SK-N-SH (cell line): ENCODE measurements around the gene YPEL3. TPM values are rescaled to one million over a fixed set of nuclear protein-coding genes. Genes with fewer than 3 reads are reported as not detected.

Source experiments
- CTCF ChIA-PET: fragments of 300-600, 350-600 bp; formaldehyde crosslinking; extraction: SDS; loops from one replicate; lab custom pipeline; 2021; lab: Yijun Ruan, JAX
- POLR2A ChIA-PET: fragments of 350-600 bp; sonication (Branson Sonifier 250); formaldehyde crosslinking; extraction: SDS; loops from one replicate; lab custom pipeline; 2020; ENCODE audit warnings: antibody characterized with exemption, inconsistent platforms; lab: Yijun Ruan, JAX
- DNase-seq: peaks from one replicate; pipeline ENCODE4 v3.0.0; 2012
- H2AFZ ChIP-seq: fragments of 200-600 bp; sonication (generic); 2 replicates; pipeline ENCODE4 v1.8.1; 2016; ENCODE audit warnings: antibody characterized with exemption, mild to moderate bottlenecking, low read depth
- H3F3A ChIP-seq: fragments of 200-600 bp; sonication (generic); replicated peaks from 2 replicates; pipeline ENCODE3; 2016; ENCODE audit warnings: antibody characterized with exemption, mild to moderate bottlenecking; ENCODE audit not compliant: insufficient read depth
- H3K27ac ChIP-seq, 2 experiments: fragments of 200-500 bp in 1 of 2; fragments of 200-600 bp in 1 of 2; sonication (Bioruptor generic) in 1 of 2; sonication (generic), shearing (Covaris generic) in 1 of 2; 2 replicates each; pipeline versions ENCODE4 v1.5.1 to v1.6.1; 2014 to 2016; ENCODE audit warnings: low read depth in 2 of 2, inconsistent platforms in 1 of 2, low read length in 1 of 2, mild to moderate bottlenecking in 1 of 2, mixed read lengths in 1 of 2
- H3K27me3 ChIP-seq: fragments of 200-600 bp; sonication (generic), shearing (Covaris generic); 2 replicates; pipeline ENCODE4 v1.6.1; 2016; ENCODE audit warnings: mixed run types; ENCODE audit not compliant: insufficient read depth
- H3K36me3 ChIP-seq, 2 experiments: fragments of 200-500 bp in 1 of 2; fragments of 200-600 bp in 1 of 2; sonication (Bioruptor generic) in 1 of 2; sonication (generic) in 1 of 2; replicated peaks in 1 of 2; 2 replicates each; pipeline versions ENCODE3 to v1.5.1; 2014 to 2016; ENCODE audit warnings: low read length in 1 of 2, mild to moderate bottlenecking in 1 of 2; ENCODE audit not compliant: insufficient read depth in 2 of 2, control insufficient read depth in 1 of 2
- H3K4me1 ChIP-seq, 2 experiments: fragments of 200-500 bp in 1 of 2; fragments of 200-600 bp in 1 of 2; sonication (Bioruptor generic) in 1 of 2; sonication (generic), shearing (Covaris generic) in 1 of 2; 2 replicates each; pipeline versions ENCODE4 v1.5.1 to v1.6.1; 2014 to 2016; ENCODE audit warnings: low read depth in 1 of 2, low read length in 1 of 2, mixed run types in 1 of 2; ENCODE audit not compliant: insufficient read depth in 2 of 2, control insufficient read depth in 1 of 2
- H3K4me2 ChIP-seq: fragments of 200-600 bp; sonication (generic), shearing (Covaris generic); 2 replicates; pipeline ENCODE4 v1.6.1; 2017; ENCODE audit warnings: mixed run types
- H3K4me3 ChIP-seq, 2 experiments: fragments of 200-500 bp in 1 of 2; fragments of 200-600 bp in 1 of 2; sonication (Bioruptor generic) in 1 of 2; sonication (generic), shearing (Covaris generic) in 1 of 2; 2 replicates each; pipeline versions ENCODE4 v1.5.1 to v1.8.1; 2014 to 2016; ENCODE audit warnings: low read depth in 2 of 2, inconsistent platforms in 1 of 2, low read length in 1 of 2, mild to moderate bottlenecking in 1 of 2, mixed read lengths in 1 of 2, moderate library complexity in 1 of 2
- H3K79me2 ChIP-seq: fragments of 200-600 bp; sonication (generic); 2 replicates; pipeline ENCODE4 v1.8.1; 2017; ENCODE audit warnings: mild to moderate bottlenecking; ENCODE audit not compliant: insufficient read depth
- H3K9ac ChIP-seq: fragments of 200-600 bp; sonication (generic); 2 replicates; pipeline ENCODE4 v1.6.1; 2017; ENCODE audit warnings: mixed run types
- H3K9me2 ChIP-seq: fragments of 200-600 bp; sonication (generic); 2 replicates; pipeline ENCODE4 v1.6.1; 2017; ENCODE audit warnings: mixed run types
- H3K9me3 ChIP-seq: fragments of 200-600 bp; sonication (generic); 2 replicates; pipeline ENCODE4 v1.6.1; 2017; ENCODE audit warnings: mixed run types, mild to moderate bottlenecking, moderate library complexity
- H4K20me1 ChIP-seq: fragments of 200-600 bp; sonication (generic); 2 replicates; pipeline ENCODE4 v1.6.1; 2017; ENCODE audit warnings: mild to moderate bottlenecking, mixed run types; ENCODE audit not compliant: insufficient read depth
- CHD2 ChIP-seq: fragments of 150-350 bp; IDR thresholded peaks from 2 replicates; pipeline ENCODE4 v1.6.1; 2018; ENCODE audit warnings: low read length; ENCODE audit not compliant: partially characterized antibody
- ELF1 ChIP-seq: IDR thresholded peaks from 2 replicates; pipeline ENCODE4 v1.4.0; 2012
- EP300 ChIP-seq, 2 experiments: IDR thresholded peaks; 2 replicates each; pipeline versions ENCODE4 v1.4.0 to v1.6.1; 2012; ENCODE audit warnings: borderline replicate concordance in 1 of 2, low read depth in 1 of 2, low read length in 1 of 2
- EZH2phosphoT487 ChIP-seq: fragments of 200-600 bp; sonication (generic); IDR thresholded peaks from 2 replicates; pipeline ENCODE4 v1.6.1; 2017; ENCODE audit warnings: low read depth, mixed run types, mild to moderate bottlenecking, antibody characterized with exemption, moderate library complexity, borderline replicate concordance
- FOXJ3 ChIP-seq: sonication (generic); formaldehyde crosslinking; IDR thresholded peaks from 2 replicates; pipeline ENCODE4 v1.5.1; 2020; ENCODE audit warnings: mild to moderate bottlenecking, missing genetic modification reagents
- FOXM1 ChIP-seq: IDR thresholded peaks from 2 replicates; pipeline ENCODE4 v1.4.0; 2012; ENCODE audit warnings: low read depth, mild to moderate bottlenecking
- GABPA ChIP-seq: IDR thresholded peaks from 2 replicates; pipeline ENCODE4 v1.4.0; 2012; ENCODE audit warnings: low read depth, mild to moderate bottlenecking
- JUND ChIP-seq: IDR thresholded peaks from 2 replicates; pipeline ENCODE4 v1.4.0; 2012
- MAX ChIP-seq: IDR thresholded peaks from 2 replicates; pipeline ENCODE4 v1.4.0; 2012; ENCODE audit warnings: low read depth
- MXI1 ChIP-seq: IDR thresholded peaks from 2 replicates; pipeline ENCODE4 v1.6.1; 2012; ENCODE audit warnings: mild to moderate bottlenecking, low read depth, low read length, improper control_type of control experiment
- NRF1 ChIP-seq: IDR thresholded peaks from 2 replicates; pipeline ENCODE4 v1.6.1; 2012; ENCODE audit warnings: low read depth, mild to moderate bottlenecking, low read length
- POLR2AphosphoS5 ChIP-seq: IDR thresholded peaks from 2 replicates; pipeline ENCODE4 v1.6.1; 2012; ENCODE audit warnings: low read depth, low read length
- RCOR1 ChIP-seq: fragments of 150-350 bp; IDR thresholded peaks from 2 replicates; pipeline ENCODE4 v1.6.1; 2017; ENCODE audit warnings: antibody characterized with exemption, low read length
- REST ChIP-seq: IDR thresholded peaks from 2 replicates; pipeline ENCODE4 v1.6.1; 2012; ENCODE audit warnings: mild to moderate bottlenecking, low read depth, low read length, moderate library complexity
- RFX5 ChIP-seq: IDR thresholded peaks from 2 replicates; pipeline ENCODE4 v1.6.1; 2012; ENCODE audit warnings: mild to moderate bottlenecking, improper control_type of control experiment, low read length
- SIN3A ChIP-seq: IDR thresholded peaks from 2 replicates; pipeline ENCODE4 v1.6.1; 2012; ENCODE audit warnings: low read depth, mild to moderate bottlenecking, low read length, moderate library complexity, borderline replicate concordance
- SMC3 ChIP-seq: IDR thresholded peaks from 2 replicates; pipeline ENCODE4 v1.6.1; 2012; ENCODE audit warnings: low read depth, low read length, improper control_type of control experiment
- TAF1 ChIP-seq: IDR thresholded peaks from 2 replicates; pipeline ENCODE4 v1.6.1; 2012; ENCODE audit warnings: low read depth, mild to moderate bottlenecking, low read length, moderate library complexity, borderline replicate concordance
- USF1 ChIP-seq: IDR thresholded peaks from 2 replicates; pipeline ENCODE4 v1.4.0; 2012; ENCODE audit warnings: low read depth, borderline replicate concordance
- USF2 ChIP-seq: fragments of 150-350 bp; IDR thresholded peaks from 2 replicates; pipeline ENCODE4 v1.6.1; 2017; ENCODE audit warnings: antibody characterized with exemption, low read length, low read depth, borderline replicate concordance
- ZBTB33 ChIP-seq: IDR thresholded peaks from 2 replicates; pipeline ENCODE4 v1.4.0; 2012; ENCODE audit warnings: low read depth, borderline replicate concordance
- WGBS: methylation state at CpG from one replicate; pipeline ENCODE4 v1.1.6; 2017; ENCODE audit warnings: low lambda C conversion rate; 5-methylcytosine and 5-hydroxymethylcytosine counted together
- polyA plus RNA-seq, 3 experiments: library from polyadenylated mRNA; depleted of rRNA; stranded (reverse); fragments of >200 nt; gene quantifications; 2 replicates each; pipeline ENCODE4 v1.2.3, GENCODE V29; 2012
- TF ChIP-seq, protein P1 (sequence below): IDR thresholded peaks from 2 replicates; pipeline ENCODE4; 2012

The YPEL3 gene
- polyA plus RNA-seq, 1 of the 3 experiments (the other 2 are of a cell fraction) = 36.6 TPM

GRCh38 chr16:30052671-30053372 is 43.2 kb downstream of the YPEL3 start:
- no peaks in the 10 kb centered on the region for H4K20me1 ChIP-seq
- H3K79me2 ChIP-seq = peaks cover 36% of the 10 kb centered on the region; the same call in 1 of the 2 replicates
- H3K4me2 ChIP-seq = peak overlapping the region; percentile 97
- no peaks in the 10 kb centered on the region for H3K9me3 ChIP-seq
- H3K4me3 ChIP-seq = peak overlapping the region; percentile 68 to 97
- H3K27ac ChIP-seq = peak overlapping the region; percentile 58 to 70; a peak in 3 of 4 replicates
- WGBS = 13% methylated on average over 21 of the region's 58 CpGs
- CTCF ChIA-PET = interaction anchor here (0.9 to 4.6 kb wide), 9 partner anchors 10 to 236 kb away, joined by 3 to 24 read pairs (median 4); partner anchors contain the start of genes TBX6 and TLCD3B
- TF ChIP-seq MXI1 (peak; percentile 90), SMC3 (no peak), GABPA (no peak), EP300 (IDR thresholded peaks at IDR 0.05; ENCODE audit: borderline replicate concordance in 1 of 2, low read depth in 1 of 2, low read length in 1 of 2) (peak; percentile 26 to 33; a peak in 2 of 4 replicates), ELF1 (peak; percentile 49), RFX5 (peak; percentile 61; the same call in 1 of the 2 replicates), FOXJ3 (CRISPR knock-in tag) (peak; percentile 65; the same call in 1 of the 2 replicates), USF1 (no peak), TAF1 (peak; percentile 35; the same call in 1 of the 2 replicates), REST (peak; percentile 73; the same call in 1 of the 2 replicates), FOXM1 (peak; percentile 50; the same call in 1 of the 2 replicates), JUND (no peak), CHD2 (no peak), RCOR1 (no peak), SIN3A (peak; percentile 98), ZBTB33 (peak; percentile 81; the same call in 1 of the 2 replicates), MAX (peak; percentile 99), POLR2AphosphoS5 (peak; percentile 51; the same call in 1 of the 2 replicates), NRF1 (0 out of 2 replicates have a peak, but pooled peaks have one; percentile 25), EZH2phosphoT487 (no peak), USF2 (no peak)
- TF ChIP-seq, protein P1, sequence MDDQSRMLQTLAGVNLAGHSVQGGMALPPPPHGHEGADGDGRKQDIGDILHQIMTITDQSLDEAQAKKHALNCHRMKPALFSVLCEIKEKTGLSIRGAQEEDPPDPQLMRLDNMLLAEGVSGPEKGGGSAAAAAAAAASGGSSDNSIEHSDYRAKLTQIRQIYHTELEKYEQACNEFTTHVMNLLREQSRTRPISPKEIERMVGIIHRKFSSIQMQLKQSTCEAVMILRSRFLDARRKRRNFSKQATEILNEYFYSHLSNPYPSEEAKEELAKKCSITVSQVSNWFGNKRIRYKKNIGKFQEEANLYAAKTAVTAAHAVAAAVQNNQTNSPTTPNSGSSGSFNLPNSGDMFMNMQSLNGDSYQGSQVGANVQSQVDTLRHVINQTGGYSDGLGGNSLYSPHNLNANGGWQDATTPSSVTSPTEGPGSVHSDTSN = peak; percentile 46; the same call in 1 of the 2 replicates
- peak; percentile 97 for DNase-seq
- H3F3A ChIP-seq = peaks cover 22% of the 10 kb centered on the region
- H3K4me1 ChIP-seq = peaks cover 5% of the 10 kb centered on the region in 2 experiments; a peak in 2 of 4 replicates
- H3K9ac ChIP-seq = peak overlapping the region; percentile 92
- H3K36me3 ChIP-seq = peaks cover 0 to 5% of the 10 kb centered on the region in 2 experiments
- H2AFZ ChIP-seq = peak overlapping the region; percentile 94
- H3K27me3 ChIP-seq = no peaks in the 10 kb centered on the region
- no peaks in the 10 kb centered on the region for H3K9me2 ChIP-seq
- POLR2A ChIA-PET = interaction anchor here (1.0 to 2.6 kb wide), 5 partner anchors 10 to 40 kb away, joined by 4 to 19 read pairs (median 7); partner anchors contain the start of genes ALDOA and TBX6
